Measurements from ENCODE around the gene WDR75.

The WDR75 gene

GRCh38 chr2:189501487-189501886 is 60.2 kb downstream of the WDR75 start:
- no peak for DNase-seq

GRCh38 chr2:189502714-189503113 is 61.4 kb downstream of the WDR75 start:
- no peak for DNase-seq

GRCh38 chr2:189504238-189504637 is 63.0 kb downstream of the WDR75 start:
- no peak for DNase-seq

GRCh38 chr2:189505492-189505891 is 64.2 kb downstream of the WDR75 start:
- DNase-seq: no peak

GRCh38 chr2:189506514-189506976 is 65.3 kb downstream of the WDR75 start:
- DNase-seq: no peak

GRCh38 chr2:189511210-189511959 is 70.1 kb downstream of the WDR75 start:
- no peak for DNase-seq

GRCh38 chr2:189511960-189512319 is 70.7 kb downstream of the WDR75 start:
- DNase-seq: no peak

GRCh38 chr2:189512879-189513278 is 71.6 kb downstream of the WDR75 start:
- no peak for DNase-seq

- no peak for DNase-seq
Measured at GRCh38 chr2:189514104-189514503, 72.8 kb downstream of the WDR75 start.

GRCh38 chr2:189515264-189515663 is 74.0 kb downstream of the WDR75 start:
- DNase-seq: no peak

- DNase-seq: no peak
Measured at GRCh38 chr2:189516546-189516945, 75.3 kb downstream of the WDR75 start.

GRCh38 chr2:189517847-189518535 is 76.7 kb downstream of the WDR75 start:
- no peak for DNase-seq

- no peak for DNase-seq
Measured at GRCh38 chr2:189519631-189520387, 78.5 kb downstream of the WDR75 start.

GRCh38 chr2:189521699-189522434 is 80.6 kb downstream of the WDR75 start:
- DNase-seq: no peak

GRCh38 chr2:189522435-189523151 is 81.3 kb downstream of the WDR75 start:
- no peak for DNase-seq

GRCh38 chr2:189524746-189525145 is 83.5 kb downstream of the WDR75 start:
- DNase-seq: no peak
